HG03159 (cell line): ENCODE measurements around the gene HBB.

Experiments used
- ATAC-seq: cut with Tn5 transposase; IDR thresholded peaks from one replicate; pipeline ENCODE4 v1.9.1; 2021; ENCODE audit warnings: mild to moderate bottlenecking, moderate library complexity; ENCODE audit not compliant: unreplicated experiment

HBB gene

GRCh38 chr11:5247472-5248192 is 20.8 kb upstream of the HBB start:
- no peak for ATAC-seq

GRCh38 chr11:5246772-5247471 is 20.1 kb upstream of the HBB start:
- no peak for ATAC-seq

DNA sequence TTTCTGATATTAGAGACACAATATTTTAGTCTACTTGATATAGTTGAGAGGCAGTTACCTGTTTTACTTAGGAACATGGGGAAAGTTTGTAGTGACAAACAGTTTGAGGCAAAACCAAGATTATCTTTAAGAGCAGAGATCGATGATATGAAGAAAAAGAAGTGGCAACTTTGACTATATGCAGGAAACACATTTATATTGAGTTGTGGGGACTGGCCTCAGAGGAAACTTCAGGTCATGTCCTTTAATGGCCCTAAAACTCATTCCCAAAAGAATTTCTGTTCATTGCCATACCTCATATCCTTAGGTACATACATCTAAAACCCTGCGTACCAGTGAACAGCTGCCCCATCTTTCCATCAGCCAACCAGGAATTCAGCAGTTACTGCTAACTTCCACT is 18.3 kb upstream of the HBB start:
- ATAC-seq = no peak

DNA sequence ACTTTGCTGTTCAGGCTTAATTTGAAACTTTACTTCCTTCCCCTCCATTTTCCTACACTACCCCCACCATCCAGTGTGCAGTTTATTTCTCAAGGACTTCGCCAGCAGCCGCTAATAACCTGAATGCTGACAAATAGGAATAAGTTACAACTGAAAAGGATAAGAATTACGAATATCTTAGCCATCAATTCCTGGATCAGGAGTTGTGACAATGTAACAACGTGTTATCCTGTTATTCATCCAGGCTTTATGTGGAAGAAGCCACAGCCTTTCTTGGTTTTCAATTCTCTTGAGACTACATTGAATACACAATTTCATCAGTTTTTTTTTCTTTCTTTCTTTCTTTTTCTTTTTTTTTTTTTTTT is 16.9 kb upstream of the HBB start:
- ATAC-seq = no peak

GRCh38 chr11:5242933-5243815 is 16.3 kb upstream of the HBB start:
- peak; percentile 65 for ATAC-seq

DNA sequence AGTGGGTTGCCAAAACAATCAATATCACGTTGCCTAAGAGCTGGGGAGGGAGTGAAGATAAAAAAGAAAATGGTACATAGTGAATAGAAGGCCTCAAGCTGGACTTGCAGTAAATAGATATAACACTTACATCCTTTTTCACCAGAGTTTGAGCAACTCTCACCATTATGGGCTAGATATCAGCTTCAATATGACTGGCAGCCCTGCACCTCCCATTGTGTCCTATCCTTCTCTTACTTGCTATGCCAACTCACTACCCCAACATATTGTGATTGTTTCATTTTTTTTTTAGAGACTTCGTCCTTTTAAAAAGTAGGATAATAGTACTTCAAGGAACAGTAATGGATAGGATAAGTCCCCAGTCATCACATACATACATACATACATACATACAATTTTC is 15.3 kb upstream of the HBB start:
- ATAC-seq = no peak

DNA sequence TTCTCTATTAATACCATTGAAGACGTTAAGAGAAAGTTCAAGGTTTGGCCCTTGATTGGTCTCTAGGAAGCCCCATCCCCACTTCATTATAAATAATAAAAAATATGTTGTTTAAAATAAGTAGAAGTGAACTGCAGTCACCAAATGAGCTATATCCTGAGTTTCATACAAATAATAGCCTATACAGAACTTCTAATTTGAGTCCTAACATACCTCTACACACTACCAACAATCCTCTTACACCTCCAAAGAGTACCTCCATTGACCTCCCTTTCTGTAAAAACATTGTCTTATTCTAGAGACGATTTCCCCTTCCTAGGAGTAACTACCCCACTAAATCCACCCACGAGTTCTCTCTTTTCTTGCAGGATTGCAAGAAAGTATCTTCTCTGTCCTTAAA is 14.6 kb upstream of the HBB start:
- ATAC-seq = no peak

DNA sequence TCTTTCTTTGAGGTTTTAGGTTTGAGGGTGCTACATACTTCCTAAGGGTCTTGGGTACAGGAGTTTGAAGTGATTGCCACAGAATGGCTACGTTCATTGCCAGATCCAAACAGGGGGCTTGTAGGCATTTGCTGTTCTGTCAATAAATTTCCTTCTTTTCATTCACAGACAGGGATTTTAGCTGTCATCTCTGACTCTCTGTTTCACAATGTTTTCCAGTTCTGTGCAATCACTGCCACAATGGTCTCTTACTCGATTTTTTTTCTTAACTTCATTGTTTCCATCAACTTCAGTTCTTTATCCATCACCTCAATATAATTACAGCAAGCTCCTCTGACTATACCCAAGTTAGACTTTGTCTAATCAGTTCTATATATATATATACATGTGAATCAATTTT is 13.6 kb upstream of the HBB start:
- ATAC-seq = no peak

DNA sequence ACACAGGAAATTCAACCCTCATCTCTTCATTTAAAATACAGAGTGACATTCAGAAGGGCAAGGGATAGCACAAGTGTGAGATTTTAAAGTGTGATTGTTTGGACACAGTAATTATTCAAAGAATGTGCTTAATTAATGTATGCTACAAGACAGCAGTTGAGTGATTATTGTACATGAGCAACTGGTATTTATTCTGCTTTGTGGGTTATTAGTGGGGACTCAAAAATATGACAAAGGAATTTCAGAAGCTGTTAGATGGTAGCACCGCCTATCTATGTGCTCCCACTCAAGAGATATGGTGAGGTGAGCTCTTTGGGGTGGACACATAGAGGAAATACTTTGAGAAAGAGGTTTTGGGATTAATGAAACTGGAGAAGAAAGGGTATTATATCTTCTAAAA is 13.2 kb upstream of the HBB start:
- no peak for ATAC-seq

DNA sequence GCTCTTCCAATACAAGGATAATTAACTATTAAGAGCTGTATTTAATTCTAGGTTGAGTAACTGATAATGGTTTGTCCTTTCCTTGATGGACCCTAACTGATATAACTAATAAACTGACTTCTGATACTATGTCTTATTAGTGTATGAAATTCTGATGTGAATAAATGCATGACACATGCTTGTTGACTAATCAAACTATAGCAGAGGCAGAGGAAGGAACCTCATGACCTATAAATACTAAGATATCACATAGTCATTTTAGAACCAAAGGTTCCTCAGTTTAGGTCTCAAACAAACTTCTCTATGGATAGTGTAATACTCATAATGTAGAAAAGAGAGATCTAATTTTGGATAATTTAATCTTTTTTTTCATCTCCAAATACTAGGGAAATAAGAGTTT is 12.2 kb upstream of the HBB start:
- no peak for ATAC-seq

DNA sequence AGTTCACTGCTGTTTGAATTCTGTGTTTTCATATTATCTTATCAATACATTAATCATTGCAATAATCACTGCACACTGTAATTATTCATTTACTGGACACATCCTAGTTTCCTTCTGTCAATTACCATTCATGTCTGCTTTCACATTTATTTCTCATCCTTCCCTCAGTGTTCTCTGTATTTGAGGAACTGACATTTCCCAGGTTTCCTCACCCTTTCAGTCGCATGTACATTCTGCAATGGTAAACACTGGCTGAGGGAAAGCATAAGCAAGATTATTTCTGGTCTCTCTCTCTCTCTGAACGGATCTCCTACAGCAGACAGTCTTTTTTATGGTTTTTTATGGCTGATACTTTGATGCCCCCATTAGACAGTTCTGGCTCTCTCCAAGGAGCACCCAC is 11.6 kb upstream of the HBB start:
- no peak for ATAC-seq

DNA sequence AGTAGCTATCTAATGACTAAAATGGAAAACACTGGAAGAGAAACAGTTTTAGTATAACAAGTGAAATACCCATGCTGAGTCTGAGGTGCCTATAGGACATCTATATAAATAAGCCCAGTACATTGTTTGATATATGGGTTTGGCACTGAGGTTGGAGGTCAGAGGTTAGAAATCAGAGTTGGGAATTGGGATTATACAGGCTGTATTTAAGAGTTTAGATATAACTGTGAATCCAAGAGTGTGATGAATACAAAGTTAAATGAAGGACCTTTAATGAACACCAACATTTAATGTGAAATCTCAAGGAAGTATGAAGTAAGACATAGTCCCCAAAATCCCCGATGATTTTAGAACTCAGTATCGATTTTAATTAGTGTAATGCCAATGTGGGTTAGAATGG is 10.5 kb upstream of the HBB start:
- ATAC-seq = no peak

DNA sequence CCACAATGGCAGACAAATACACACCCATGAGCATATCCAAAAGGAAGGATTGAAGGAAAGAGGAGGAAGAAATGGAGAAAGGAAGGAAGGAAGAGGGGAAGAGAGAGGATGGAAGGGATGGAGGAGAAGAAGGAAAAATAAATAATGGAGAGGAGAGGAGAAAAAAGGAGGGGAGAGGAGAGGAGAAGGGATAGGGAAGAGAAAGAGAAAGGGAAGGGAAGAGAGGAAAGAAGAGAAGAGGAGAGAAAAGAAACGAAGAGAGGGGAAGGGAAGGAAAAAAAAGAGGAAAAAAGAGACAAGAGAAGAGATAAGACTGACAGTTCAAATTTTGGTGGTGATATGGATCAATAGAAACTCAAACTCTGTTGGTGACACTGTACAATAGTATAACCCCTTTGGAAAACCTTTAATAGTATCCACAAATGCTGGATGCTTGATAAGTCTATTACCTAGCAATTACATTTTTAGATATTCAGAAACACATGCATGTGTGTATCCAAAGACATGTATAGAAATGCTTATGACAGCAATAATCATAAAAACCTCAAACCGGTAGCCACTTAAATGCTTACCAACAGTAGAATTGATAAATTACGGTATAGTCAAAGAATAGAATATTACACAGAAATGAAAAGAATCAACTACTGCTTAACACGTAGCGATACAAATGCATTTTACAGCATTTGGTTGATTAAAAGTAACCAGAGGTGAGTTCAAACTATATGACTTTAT is 8.7 kb upstream of the HBB start:
- no peak for ATAC-seq

GRCh38 chr11:5234381-5234834 is 7.5 kb upstream of the HBB start, which contains the start of gene HBD:
Gene HBD (minus strand): TSS chr11:5234483. CDS start chr11:5234433, 50 bp downstream.
- ATAC-seq = peak; percentile 82

- ATAC-seq = no peak
Measured at GRCh38 chr11:5233307-5233706, 6.4 kb upstream of the HBB start.

DNA sequence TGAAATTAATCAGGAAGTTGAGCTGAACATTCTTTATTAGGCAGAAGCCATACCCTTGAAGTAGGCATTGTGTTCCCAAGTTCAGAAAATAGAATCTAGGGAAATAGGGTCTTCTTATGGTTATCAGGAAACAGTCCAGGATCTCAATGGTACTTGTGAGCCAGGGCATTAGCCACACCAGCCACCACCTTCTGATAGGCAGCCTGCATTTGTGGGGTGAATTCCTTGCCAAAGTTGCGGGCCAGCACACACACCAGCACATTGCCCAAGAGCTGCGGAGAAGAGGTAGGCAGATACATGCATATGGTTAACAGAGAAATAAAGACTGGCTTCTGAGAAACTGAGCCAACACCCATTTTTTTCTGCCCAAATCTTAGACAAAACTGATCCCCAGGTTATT is 6.0 kb upstream of the HBB start:
- ATAC-seq = no peak

GRCh38 chr11:5232176-5232575 is 5.3 kb upstream of the HBB start:
- no peak for ATAC-seq

- ATAC-seq = no peak
Measured at GRCh38 chr11:5231111-5231510, 4.2 kb upstream of the HBB start.

DNA sequence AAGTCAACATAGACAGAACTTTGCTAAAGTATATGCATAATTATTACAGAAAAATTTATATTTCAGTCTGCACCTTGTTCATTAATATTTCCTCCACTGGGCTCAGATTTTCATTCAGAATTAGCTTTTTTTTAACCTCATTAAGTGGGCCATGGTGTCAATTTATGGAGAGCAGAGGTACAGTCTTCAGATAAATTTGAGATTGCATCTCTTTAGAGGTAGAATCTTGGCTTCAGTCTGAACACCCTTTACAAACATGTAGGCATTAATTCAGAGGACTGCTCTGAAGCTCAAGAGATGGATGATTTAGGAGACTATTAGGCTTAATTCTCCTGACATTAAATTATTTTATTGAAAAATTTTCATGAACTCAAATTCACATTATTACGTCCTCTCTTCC is 3.4 kb upstream of the HBB start:
- no peak for ATAC-seq

GRCh38 chr11:5229796-5230195 is 2.9 kb upstream of the HBB start:
- no peak for ATAC-seq

DNA sequence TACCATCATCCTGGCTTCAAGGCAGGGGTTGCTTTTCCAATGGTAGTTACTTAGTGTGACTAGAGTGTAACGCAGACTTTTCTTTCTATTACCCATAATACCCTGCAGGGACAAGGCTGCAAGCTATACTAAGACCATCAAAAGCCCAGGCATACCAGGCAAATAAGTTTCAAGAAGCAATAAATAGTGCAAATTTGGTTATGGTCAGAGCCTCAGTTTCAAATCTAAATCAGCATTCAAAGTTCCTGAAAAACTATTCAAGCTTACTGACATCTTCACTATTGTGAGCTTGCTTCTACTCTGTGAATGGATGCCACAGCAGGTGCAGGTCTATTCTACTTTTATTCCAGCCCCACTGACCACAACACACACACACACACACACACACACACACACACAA is 2.5 kb upstream of the HBB start:
- no peak for ATAC-seq
